ENCODE results near the gene KLK8. TPM values are rescaled to one million over a fixed set of nuclear protein-coding genes. Genes with fewer than 3 reads are reported as not detected.

Gene KLK8
- total RNA-seq, 1 experiment from 2014 or later: 4.4 TPM

- Mint-ChIP-seq H3K4me1 (peaks cover 14% of the 10 kb centered on the region), H3K4me3 (no peak overlapping the region), H3K27me3 (ENCODE audit: low read depth) (peaks cover 58% of the 10 kb centered on the region), H3K36me3 (no peaks in the 10 kb centered on the region), H3K27ac (no peak overlapping the region), H3K9me3 (no peaks in the 10 kb centered on the region)
- ChIA-PET POLR2A (no interaction called here), CTCF (interaction anchor here (0.9 kb wide), 1 partner anchor 10 kb away, joined by 8 read pairs; no protein-coding TSS in a partner anchor)
- no peak for ATAC-seq
- TF ChIP-seq TP53 (CRISPR knock-in tag; IDR thresholded peaks at IDR 0.05): no peak
- TF ChIP-seq, protein P1, sequence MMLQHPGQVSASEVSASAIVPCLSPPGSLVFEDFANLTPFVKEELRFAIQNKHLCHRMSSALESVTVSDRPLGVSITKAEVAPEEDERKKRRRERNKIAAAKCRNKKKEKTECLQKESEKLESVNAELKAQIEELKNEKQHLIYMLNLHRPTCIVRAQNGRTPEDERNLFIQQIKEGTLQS (CRISPR knock-in tag; conservative IDR thresholded peaks at IDR 0.05): no peak
- no peak for DNase-seq (ENCODE audit: low spot score)
Observed at GRCh38 chr19:51006406-51006805, 5.0 kb upstream of the KLK8 start.

GRCh38 chr19:51005248-51005647 lies 3.8 kb upstream of the KLK8 start:
- DNase-seq (ENCODE audit: low spot score) (no peak), ATAC-seq (no peak)
- Mint-ChIP-seq H3K4me3 (no peak overlapping the region), H3K27me3 (ENCODE audit: low read depth) (peaks cover 50% of the 10 kb centered on the region), H3K27ac (no peak overlapping the region), H3K36me3 (no peaks in the 10 kb centered on the region), H3K4me1 (peaks cover 24% of the 10 kb centered on the region), H3K9me3 (no peaks in the 10 kb centered on the region)
- CTCF ChIA-PET: no interaction called here
- POLR2A ChIA-PET: no interaction called here
- TF ChIP-seq, protein P2, sequence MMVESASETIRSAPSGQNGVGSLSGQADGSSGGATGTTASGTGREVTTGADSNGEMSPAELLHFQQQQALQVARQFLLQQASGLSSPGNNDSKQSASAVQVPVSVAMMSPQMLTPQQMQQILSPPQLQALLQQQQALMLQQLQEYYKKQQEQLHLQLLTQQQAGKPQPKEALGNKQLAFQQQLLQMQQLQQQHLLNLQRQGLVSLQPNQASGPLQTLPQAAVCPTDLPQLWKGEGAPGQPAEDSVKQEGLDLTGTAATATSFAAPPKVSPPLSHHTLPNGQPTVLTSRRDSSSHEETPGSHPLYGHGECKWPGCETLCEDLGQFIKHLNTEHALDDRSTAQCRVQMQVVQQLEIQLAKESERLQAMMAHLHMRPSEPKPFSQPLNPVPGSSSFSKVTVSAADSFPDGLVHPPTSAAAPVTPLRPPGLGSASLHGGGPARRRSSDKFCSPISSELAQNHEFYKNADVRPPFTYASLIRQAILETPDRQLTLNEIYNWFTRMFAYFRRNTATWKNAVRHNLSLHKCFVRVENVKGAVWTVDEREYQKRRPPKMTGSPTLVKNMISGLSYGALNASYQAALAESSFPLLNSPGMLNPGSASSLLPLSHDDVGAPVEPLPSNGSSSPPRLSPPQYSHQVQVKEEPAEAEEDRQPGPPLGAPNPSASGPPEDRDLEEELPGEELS (CRISPR knock-in tag; IDR thresholded peaks at IDR 0.05): no peak
- TF ChIP-seq ZNF425 (CRISPR knock-in tag; conservative IDR thresholded peaks at IDR 0.05): no peak
- TF ChIP-seq, protein P3, sequence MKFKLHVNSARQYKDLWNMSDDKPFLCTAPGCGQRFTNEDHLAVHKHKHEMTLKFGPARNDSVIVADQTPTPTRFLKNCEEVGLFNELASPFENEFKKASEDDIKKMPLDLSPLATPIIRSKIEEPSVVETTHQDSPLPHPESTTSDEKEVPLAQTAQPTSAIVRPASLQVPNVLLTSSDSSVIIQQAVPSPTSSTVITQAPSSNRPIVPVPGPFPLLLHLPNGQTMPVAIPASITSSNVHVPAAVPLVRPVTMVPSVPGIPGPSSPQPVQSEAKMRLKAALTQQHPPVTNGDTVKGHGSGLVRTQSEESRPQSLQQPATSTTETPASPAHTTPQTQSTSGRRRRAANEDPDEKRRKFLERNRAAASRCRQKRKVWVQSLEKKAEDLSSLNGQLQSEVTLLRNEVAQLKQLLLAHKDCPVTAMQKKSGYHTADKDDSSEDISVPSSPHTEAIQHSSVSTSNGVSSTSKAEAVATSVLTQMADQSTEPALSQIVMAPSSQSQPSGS (CRISPR knock-in tag; IDR thresholded peaks at IDR 0.05; ENCODE audit: borderline replicate concordance, low read depth): no peak
- TF ChIP-seq ZNF532 (CRISPR knock-in tag; IDR thresholded peaks at IDR 0.05; ENCODE audit: borderline replicate concordance): no peak
- TF ChIP-seq RELA (CRISPR knock-in tag; IDR thresholded peaks at IDR 0.05; ENCODE audit: borderline replicate concordance): no peak
- TF ChIP-seq NFE2L1 (CRISPR knock-in tag; IDR thresholded peaks at IDR 0.05): no peak
- no peak for TF ChIP-seq STAT6 (CRISPR knock-in tag; conservative IDR thresholded peaks at IDR 0.05; ENCODE audit: low read depth)
- TF ChIP-seq ATF6 (CRISPR knock-in tag; IDR thresholded peaks at IDR 0.05): no peak
- TF ChIP-seq CBFB (CRISPR knock-in tag; IDR thresholded peaks at IDR 0.05; ENCODE audit: low read depth): no peak
- TF ChIP-seq, protein P4, sequence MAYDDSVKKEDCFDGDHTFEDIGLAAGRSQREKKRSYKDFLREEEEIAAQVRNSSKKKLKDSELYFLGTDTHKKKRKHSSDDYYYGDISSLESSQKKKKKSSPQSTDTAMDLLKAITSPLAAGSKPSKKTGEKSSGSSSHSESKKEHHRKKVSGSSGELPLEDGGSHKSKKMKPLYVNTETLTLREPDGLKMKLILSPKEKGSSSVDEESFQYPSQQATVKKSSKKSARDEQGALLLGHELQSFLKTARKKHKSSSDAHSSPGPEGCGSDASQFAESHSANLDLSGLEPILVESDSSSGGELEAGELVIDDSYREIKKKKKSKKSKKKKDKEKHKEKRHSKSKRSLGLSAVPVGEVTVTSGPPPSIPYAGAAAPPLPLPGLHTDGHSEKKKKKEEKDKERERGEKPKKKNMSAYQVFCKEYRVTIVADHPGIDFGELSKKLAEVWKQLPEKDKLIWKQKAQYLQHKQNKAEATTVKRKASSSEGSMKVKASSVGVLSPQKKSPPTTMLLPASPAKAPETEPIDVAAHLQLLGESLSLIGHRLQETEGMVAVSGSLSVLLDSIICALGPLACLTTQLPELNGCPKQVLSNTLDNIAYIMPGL (CRISPR knock-in tag; IDR thresholded peaks at IDR 0.05): no peak
- no peak for TF ChIP-seq IRF2 (CRISPR knock-in tag; IDR thresholded peaks at IDR 0.05; ENCODE audit: borderline replicate concordance, low read depth)
- TF ChIP-seq CREM (CRISPR knock-in tag; IDR thresholded peaks at IDR 0.05): no peak
- no peak for TF ChIP-seq ZNF512 (CRISPR knock-in tag; IDR thresholded peaks at IDR 0.05; ENCODE audit: borderline replicate concordance)

All from WTC11 (cell line).